Measurements from ENCODE around the gene SPANXD.

- no peak for TF ChIP-seq TAF1 (IDR thresholded peaks at IDR 0.05; ENCODE audit: low read depth)
- TF ChIP-seq EP300 (IDR thresholded peaks at IDR 0.05; ENCODE audit: borderline replicate concordance) = no peak
- TF ChIP-seq YY1 (IDR thresholded peaks at IDR 0.05; ENCODE audit: low read depth) = no peak
- no peak for TF ChIP-seq CEBPB (IDR thresholded peaks at IDR 0.05)
- TF ChIP-seq RAD21 (IDR thresholded peaks at IDR 0.05; ENCODE audit: low read depth) = no peak
- TF ChIP-seq, protein P1, sequence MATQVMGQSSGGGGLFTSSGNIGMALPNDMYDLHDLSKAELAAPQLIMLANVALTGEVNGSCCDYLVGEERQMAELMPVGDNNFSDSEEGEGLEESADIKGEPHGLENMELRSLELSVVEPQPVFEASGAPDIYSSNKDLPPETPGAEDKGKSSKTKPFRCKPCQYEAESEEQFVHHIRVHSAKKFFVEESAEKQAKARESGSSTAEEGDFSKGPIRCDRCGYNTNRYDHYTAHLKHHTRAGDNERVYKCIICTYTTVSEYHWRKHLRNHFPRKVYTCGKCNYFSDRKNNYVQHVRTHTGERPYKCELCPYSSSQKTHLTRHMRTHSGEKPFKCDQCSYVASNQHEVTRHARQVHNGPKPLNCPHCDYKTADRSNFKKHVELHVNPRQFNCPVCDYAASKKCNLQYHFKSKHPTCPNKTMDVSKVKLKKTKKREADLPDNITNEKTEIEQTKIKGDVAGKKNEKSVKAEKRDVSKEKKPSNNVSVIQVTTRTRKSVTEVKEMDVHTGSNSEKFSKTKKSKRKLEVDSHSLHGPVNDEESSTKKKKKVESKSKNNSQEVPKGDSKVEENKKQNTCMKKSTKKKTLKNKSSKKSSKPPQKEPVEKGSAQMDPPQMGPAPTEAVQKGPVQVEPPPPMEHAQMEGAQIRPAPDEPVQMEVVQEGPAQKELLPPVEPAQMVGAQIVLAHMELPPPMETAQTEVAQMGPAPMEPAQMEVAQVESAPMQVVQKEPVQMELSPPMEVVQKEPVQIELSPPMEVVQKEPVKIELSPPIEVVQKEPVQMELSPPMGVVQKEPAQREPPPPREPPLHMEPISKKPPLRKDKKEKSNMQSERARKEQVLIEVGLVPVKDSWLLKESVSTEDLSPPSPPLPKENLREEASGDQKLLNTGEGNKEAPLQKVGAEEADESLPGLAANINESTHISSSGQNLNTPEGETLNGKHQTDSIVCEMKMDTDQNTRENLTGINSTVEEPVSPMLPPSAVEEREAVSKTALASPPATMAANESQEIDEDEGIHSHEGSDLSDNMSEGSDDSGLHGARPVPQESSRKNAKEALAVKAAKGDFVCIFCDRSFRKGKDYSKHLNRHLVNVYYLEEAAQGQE (IDR thresholded peaks at IDR 0.05; ENCODE audit: low read depth) = no peak
These were observed 35.8 kb downstream of the SPANXD start for GRCh38 chrX:141662781-141663180.

All from Ishikawa (cell line).